GM12891 (cell line): Measurements from ENCODE around the gene NPRL2.

Experiments used
- PAX5 ChIP-seq: IDR thresholded peaks from 2 replicates; pipeline ENCODE4 v1.6.1; 2011; ENCODE audit warnings: low read length, moderate library complexity, mild to moderate bottlenecking; ENCODE audit not compliant: insufficient read depth, severe bottlenecking
- POLR2A ChIP-seq: IDR thresholded peaks from 2 replicates; pipeline ENCODE4 v1.6.1; 2011; ENCODE audit warnings: low read depth, low read length, control low read depth
- POLR2AphosphoS5 ChIP-seq: IDR thresholded peaks from 2 replicates; pipeline ENCODE4 v1.6.1; 2011; ENCODE audit warnings: low read depth, low read length, control low read depth
- POU2F2 ChIP-seq: IDR thresholded peaks from 2 replicates; pipeline ENCODE4 v1.6.1; 2011; ENCODE audit warnings: low read depth, mild to moderate bottlenecking, control low read depth, low read length, moderate library complexity
- SPI1 ChIP-seq: IDR thresholded peaks from 2 replicates; pipeline ENCODE4 v1.6.1; 2011; ENCODE audit warnings: low read depth, low read length, control low read depth
- TAF1 ChIP-seq: IDR thresholded peaks from 2 replicates; pipeline ENCODE4 v1.6.1; 2011; ENCODE audit warnings: low read depth, low read length, control low read depth

DNA sequence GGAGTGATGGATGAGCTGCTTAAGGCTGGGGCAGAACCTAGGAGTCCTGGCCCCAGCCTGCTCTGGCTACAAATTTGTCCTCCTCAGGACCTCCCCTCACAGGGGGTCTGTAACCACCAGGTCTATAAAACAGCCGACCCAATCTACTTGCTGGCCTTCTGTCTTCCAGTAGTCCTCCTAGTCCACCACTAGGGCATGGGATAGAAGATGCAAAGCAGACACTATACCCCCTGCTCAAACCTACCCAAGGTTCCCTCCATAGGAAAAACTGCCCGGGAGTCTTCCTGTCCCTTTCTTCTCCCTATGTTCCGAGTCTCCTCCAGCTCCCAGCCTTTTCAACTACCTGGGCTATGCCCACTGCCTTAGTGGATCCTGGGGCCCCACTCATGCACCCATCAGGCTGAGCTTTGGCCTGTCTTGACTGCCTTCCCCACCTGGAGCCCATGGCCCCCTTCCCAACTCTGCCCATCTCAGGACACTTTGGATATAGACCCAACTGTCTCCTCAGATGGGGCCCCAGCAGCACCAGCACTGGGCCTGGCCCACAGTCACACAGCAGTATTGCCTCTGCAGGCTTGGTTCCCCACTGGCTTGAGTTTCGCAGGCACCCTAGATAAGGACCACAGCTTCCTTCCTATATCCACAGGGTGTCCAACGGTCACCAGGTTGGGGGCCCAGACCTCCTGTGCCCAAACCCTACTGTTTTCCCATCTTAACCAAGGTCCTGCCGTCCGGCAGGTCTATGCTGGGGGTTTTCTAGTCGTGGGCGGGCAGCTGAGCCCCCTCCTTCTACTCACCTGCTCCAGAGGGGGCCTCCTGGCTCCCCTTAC lies 52.5 kb downstream of the NPRL2 start:
- TF ChIP-seq POLR2AphosphoS5 (no peak), POLR2A (no peak), PAX5 (no peak), SPI1 (no peak), TAF1 (no peak), POU2F2 (no peak)
